Kidney glomerular epithelial cell (primary cell): ENCODE measurements around the gene OTOS.
A peak's percentile ranks its signal among the peaks of the same experiment; 100 is the strongest.

ENCODE experiments used
- DNase-seq: peaks from one replicate; lab custom pipeline; 2025; lab: John Stamatoyannopoulos, UW

The OTOS gene

DNA sequence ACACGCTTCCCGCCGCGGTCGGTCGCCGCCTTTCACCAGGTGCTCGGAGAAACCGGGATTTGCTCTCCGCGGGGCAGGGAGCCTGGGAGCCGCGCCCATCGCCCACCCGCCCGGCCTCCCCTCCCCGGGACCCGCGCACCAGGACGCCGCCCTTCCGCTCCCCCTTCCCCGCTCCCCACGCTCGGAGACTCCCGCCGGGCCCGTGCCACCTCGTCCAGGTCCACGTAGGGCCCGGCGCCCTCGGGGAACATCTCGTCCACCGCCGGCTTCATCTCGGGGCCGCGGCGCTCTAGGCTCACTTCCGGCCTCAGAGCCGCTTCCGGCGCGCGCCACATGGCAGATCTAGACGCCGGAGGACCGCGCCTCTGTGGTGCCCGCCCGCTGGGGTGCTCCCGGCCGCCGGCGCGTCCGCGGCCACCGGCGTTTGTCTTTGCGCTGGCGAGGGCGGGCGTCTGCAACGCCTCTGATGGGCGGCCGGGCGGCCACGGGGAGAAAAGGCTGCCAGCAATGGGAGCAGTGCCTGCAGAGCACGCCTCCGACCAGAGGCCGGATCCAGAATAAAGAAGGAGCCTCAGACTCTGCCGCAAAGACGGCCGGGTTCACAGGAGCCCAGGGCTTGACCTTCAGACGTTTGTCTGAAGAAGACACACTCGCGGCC is 4.3 kb downstream of the OTOS start, which contains the start of gene COPS9:
Gene COPS9 (minus strand): TSS at position 293 of the 658 bp plus-strand sequence. CDS start 21 bp downstream, at position 272.
- peak; percentile 79 for DNase-seq

GRCh38 chr2:240135706-240136012 is 4.8 kb downstream of the OTOS start:
- DNase-seq: no peak

- no peak for DNase-seq
These were observed 5.4 kb downstream of the OTOS start for GRCh38 chr2:240134956-240135520.

GRCh38 chr2:240134466-240134865 is 6.0 kb downstream of the OTOS start:
- no peak for DNase-seq

- DNase-seq: no peak
These were observed 7.1 kb downstream of the OTOS start for GRCh38 chr2:240133401-240133800.

- DNase-seq: no peak
These were observed 7.8 kb downstream of the OTOS start for GRCh38 chr2:240132651-240132980.

- DNase-seq: no peak
These were observed 8.4 kb downstream of the OTOS start for GRCh38 chr2:240131941-240132650.

DNA sequence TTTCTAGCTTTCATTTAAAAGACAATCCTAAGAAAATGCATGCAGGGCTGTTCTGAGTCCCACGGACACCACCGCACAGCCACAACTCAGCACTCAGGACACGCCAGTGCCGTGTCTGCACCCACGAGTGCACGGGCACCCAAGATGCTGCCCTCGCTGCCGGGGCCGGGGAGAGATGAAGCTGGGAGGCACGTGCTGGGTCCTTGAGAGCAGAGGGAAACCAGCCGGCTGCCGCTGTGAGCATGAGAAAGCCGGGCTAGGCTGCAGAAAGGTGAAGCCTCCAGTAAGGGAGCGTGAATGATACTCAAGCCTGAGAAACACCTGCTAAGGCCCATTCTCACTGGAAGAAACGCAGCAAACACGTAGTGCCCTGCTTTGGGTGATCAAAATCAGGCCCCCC is 9.2 kb downstream of the OTOS start:
- no peak for DNase-seq

- no peak for DNase-seq
These were observed 9.9 kb downstream of the OTOS start for GRCh38 chr2:240130393-240131195.

DNA sequence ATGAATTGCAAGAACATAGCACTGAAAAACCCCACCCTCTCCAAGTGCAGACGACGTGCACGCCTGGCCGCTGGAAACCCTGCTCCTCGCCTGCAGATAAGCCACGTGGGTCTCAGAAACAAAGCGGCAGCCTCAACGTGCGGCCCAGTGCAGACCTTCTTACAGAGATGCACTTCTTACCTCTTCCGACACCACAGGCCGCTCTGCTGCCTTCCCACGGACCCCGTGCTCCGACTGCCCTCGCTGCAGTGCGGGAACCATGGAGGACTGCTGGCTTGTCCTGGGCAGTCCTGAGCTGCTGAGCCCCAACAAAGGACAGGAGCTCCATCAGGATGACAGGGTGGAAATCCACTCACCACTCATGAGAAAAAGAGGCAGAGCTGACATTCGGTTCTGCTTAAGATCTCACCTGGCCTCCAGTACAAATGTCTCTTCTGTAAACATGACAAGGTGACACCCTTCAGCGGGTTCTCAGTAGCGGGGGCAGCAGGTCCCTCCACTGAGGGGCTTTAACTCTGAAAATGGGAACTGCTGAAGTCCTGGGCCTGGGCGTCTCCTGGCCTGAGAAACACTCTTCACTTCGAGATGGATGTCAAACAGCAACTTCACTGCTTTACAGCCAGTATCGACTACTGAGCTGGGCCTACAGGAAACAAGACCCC is 10.6 kb downstream of the OTOS start:
- DNase-seq: no peak

DNA sequence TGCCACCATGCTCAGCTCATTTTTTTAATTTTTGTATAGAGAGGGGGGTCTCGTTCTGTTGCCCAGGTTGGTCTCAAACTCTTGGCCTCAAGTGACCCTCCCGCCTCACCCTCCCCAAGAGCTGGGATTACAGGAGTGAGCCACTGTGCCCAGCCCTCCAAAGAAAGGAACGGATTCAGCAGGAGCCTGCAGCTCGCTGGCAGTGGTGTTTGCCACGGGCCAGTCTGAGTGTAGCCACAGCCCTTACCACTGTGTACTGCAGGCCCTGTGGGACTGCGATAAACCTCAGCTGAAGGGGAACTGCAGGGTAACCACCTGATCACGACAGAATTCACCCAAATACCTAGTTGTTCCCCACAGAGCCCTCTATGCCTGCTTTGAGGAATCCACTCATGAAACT is 11.1 kb downstream of the OTOS start:
- no peak for DNase-seq

GRCh38 chr2:240128608-240129145 is 11.8 kb downstream of the OTOS start:
- no peak for DNase-seq

GRCh38 chr2:240127911-240128607 is 12.4 kb downstream of the OTOS start:
- no peak for DNase-seq

GRCh38 chr2:240127191-240127750 is 13.2 kb downstream of the OTOS start:
- no peak for DNase-seq

GRCh38 chr2:240126731-240127130 is 13.7 kb downstream of the OTOS start:
- DNase-seq: no peak

DNA sequence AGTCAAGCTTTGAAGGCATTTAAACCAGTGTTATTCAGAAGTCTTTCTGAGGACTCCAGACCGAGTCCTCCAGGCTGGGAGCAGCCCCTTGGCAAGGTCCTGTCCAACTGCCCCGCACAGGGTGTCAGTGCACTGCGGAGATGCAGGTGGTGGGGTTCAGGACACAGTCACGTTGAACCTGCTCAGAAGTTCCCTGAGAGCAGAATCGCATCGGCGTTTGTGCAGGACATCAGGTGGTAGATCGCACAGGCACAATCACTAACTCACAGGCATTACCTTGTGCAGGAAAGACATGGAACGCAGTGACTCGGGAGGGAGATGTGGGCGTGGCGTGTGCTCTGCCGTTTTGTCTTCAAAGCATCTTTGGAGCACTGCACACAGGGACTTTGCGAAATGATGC is 14.7 kb downstream of the OTOS start:
- DNase-seq: no peak

DNA sequence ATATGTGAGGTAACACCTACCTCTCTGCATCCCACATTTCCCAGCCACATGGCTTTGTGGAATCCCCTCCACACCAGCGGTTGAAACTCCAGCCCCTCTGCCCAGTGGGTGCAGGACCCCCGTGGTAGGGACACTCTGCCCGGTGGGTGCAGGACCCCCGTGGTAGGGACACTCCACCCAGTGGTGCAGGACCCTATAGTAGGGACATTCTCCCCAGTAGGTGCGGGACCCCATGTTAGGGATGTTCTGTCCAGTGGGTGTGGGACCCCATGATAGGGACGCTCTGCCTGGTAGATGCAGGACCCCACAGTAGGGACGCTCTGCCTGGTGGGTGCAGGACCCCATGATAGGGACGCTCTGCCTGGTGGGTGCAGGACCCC is 15.8 kb downstream of the OTOS start:
- no peak for DNase-seq

GRCh38 chr2:240123821-240124650 is 16.4 kb downstream of the OTOS start:
- DNase-seq: no peak

DNA sequence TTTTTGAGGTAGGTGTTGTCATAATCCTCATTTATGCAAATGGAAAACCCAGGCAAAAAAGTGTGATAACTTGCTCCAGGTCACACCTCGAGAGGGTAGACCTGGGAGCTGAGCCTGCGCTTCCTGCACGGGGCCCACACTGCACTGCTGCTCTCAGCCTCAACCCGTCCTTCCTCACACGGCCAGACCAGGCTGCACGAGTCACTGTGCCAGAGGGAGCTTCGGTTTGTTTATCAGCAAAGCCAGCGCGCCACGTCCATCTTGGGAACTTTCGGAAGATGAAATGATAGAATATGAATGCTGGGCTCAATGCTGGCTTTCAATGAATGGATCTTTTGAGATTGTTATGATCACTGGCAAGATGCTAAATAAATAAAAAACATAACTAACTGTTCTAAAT is 18.8 kb downstream of the OTOS start:
- no peak for DNase-seq

- DNase-seq: no peak
These were observed 19.3 kb downstream of the OTOS start for GRCh38 chr2:240121190-240121589.
